ENCODE data around the gene SCRN3.
"Not testable (repeated sequence)": the region's sequence is repeated elsewhere in the genome, so short reads cannot be mapped to it uniquely, and the experiment has no call there.

- not testable (repeated sequence) for TF ChIP-seq CTCF (IDR thresholded peaks at IDR 0.05; ENCODE audit: insufficient read depth, low read length, poor library complexity, severe bottlenecking); EZH2phosphoT487 (conservative IDR thresholded peaks at IDR 0.05; ENCODE audit: low read length)
These were observed 14.5 kb downstream of the SCRN3 start for GRCh38 chr2:174410039-174410438.
